DOHH2 (cell line): ENCODE measurements around the gene KCTD1.

Experiments
- CTCF ChIP-seq: fragments of 200-600 bp; sonication (generic); IDR thresholded peaks from one replicate; pipeline ENCODE4 v1.5.1; 2014; ENCODE audit warnings: antibody characterized with exemption, mild to moderate bottlenecking, low read depth, low read length; ENCODE audit not compliant: poor library complexity, severe bottlenecking
- EZH2phosphoT487 ChIP-seq: fragments of 200-600 bp; sonication (generic); IDR thresholded peaks from 2 replicates; pipeline ENCODE4 v1.6.1; 2017; ENCODE audit warnings: borderline replicate concordance, mild to moderate bottlenecking, antibody characterized with exemption, low read length, moderate library complexity, mixed read lengths

- TF ChIP-seq CTCF = no peak
- TF ChIP-seq EZH2phosphoT487 = no peak
Measured at GRCh38 chr18:26532367-26533340, 15.7 kb downstream of the KCTD1 start.
